CD4-positive, alpha-beta T cell treated with Interleukin-6 for 4 hours (primary cell): ENCODE results near the gene CCDC124.

ENCODE experiments used
- DNase-seq: peaks from one replicate; pipeline ENCODE4 v3.0.0-alpha.2; 2020; ENCODE audit warnings: mixed read lengths

CCDC124 gene

GRCh38 chr19:17989425-17990094, 56.7 kb downstream of the CCDC124 start:
- no peak for DNase-seq

GRCh38 chr19:17993076-17993813, 60.4 kb downstream of the CCDC124 start:
- no peak for DNase-seq
